GM12801 (cell line): Measurements from ENCODE around the gene C19orf38.

Source experiments
- TF ChIP-seq, protein P1 (sequence below): IDR thresholded peaks from one replicate; pipeline ENCODE4 v1.5.1; 2011; ENCODE audit warnings: control low read depth; ENCODE audit not compliant: insufficient read length; ENCODE audit errors: extremely low read depth

C19orf38 gene

DNA sequence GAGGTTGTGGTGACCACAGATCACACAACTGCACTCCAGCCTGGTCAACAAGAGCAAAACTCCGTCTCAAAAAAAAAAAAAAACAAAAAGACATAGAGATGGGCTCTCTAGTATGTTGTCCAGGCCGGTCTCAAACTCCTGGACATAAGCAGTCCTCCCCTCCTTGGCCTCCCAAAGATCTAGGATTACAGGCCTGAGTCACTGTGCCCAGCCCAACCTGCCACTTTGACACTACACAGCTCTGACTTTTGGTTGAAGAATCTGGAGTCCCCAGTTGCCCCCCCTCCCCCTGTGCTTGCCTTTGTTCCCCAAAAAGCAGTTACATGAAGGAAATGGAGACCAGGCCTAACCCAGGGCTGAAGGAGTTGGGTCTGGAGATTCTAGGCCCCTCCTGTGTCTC is 36.1 kb downstream of the C19orf38 start:
- TF ChIP-seq, protein P1, sequence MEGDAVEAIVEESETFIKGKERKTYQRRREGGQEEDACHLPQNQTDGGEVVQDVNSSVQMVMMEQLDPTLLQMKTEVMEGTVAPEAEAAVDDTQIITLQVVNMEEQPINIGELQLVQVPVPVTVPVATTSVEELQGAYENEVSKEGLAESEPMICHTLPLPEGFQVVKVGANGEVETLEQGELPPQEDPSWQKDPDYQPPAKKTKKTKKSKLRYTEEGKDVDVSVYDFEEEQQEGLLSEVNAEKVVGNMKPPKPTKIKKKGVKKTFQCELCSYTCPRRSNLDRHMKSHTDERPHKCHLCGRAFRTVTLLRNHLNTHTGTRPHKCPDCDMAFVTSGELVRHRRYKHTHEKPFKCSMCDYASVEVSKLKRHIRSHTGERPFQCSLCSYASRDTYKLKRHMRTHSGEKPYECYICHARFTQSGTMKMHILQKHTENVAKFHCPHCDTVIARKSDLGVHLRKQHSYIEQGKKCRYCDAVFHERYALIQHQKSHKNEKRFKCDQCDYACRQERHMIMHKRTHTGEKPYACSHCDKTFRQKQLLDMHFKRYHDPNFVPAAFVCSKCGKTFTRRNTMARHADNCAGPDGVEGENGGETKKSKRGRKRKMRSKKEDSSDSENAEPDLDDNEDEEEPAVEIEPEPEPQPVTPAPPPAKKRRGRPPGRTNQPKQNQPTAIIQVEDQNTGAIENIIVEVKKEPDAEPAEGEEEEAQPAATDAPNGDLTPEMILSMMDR: no peak

DNA sequence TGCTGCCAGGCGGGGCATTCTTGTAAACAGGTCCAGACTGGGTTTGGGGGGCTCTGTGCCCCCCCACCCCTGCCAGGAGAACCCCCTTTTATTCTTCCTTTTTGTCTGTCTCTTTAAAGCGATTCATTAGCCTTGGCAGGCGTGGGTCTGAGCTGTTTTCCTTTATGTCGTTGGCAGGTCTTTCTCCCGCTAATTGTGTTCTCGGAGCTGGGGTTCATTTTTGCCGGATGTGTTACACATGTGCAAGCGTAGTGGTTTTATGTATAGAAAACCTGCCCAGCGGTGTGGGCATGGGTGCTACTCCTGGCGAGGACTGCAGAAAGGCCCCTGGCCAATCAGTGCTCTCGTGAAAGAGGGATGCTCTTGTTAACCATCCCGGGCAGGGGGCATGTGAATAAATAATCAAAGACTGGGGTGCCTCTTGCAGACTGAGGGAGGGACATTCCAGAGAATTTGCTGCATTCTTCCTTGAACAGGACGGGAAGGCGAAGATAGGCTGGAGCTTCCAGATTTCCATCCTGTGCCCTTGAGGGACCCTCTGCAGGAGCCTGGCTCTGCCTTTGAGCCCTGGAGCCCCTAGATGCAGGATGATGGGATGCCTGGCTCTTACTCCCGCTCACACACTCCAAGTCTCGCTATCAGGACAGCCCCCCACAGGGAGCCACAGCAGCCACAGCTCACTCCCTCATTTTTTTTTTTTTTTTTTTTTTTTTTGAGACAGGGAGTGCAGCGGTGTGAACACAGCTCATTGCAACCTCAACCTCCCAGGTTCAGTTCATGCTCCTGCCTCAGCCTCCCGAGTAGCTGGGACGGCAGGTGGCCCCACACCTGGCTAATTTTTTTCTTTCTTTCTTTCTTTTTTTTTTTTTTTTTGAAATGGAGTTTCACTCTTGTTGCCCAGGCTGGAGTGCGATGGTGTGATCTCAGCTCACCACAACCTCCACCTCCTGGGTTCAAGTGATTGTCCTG is 37.3 kb downstream of the C19orf38 start:
- TF ChIP-seq, protein P1: no peak

DNA sequence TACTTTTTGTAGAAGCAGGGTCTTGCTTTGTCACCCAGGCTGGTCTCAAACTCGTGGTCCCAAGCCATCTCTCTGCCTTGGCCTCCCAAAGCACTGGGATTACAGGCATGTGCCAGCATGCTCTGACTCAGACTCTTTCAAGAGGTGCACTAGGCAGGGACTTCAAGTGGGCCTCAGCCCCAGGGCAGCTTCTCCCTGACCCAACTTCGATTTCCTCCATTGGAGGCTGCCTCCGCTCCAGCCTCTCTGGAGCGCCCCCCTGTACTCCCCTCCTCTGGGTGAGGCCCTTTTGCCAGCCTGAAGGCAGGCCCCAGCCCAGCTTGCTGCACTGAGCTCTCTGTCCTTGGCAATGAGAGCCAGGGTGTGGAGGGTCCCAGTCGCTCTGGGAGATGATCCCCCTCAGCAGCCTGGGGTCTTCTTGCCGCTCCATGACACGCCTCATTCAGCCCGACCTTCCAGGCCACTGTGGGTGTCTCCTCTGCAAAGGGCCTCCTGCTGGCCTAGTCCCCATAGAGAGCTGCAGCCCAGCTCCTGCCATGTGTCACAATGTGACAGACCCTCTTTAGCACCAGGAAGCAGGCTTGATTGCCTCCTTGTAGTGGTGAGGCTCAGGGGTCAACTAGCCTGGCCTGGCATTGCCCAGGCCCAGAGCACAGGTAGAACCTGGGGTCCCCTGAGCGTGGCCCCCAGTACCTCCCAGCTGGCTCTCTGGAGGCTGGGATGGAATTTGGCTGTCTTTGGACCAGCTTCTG is 39.6 kb downstream of the C19orf38 start:
- TF ChIP-seq, protein P1: no peak

DNA sequence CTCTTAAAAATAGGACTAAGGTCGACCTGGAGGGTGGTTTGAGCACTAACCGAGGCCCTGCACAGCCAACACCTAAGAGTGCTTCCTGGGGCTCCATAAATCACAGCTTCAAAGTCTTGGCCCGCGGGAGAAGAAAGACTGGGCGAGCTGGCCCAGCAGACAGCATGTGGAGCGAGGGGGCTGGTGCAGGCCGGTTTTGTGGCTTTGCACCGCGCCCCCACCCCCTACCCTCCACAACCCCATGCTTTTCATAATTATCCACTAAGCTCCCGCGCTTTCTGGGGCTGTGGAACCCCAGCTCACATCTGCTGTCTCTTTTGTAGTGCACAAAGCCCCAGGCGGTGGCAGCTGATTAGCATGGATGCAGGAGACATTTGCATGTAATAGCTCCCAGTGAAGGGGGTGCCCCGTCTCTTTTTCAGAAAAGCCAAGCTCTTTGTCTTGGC is 40.2 kb downstream of the C19orf38 start:
- TF ChIP-seq, protein P1: no peak

DNA sequence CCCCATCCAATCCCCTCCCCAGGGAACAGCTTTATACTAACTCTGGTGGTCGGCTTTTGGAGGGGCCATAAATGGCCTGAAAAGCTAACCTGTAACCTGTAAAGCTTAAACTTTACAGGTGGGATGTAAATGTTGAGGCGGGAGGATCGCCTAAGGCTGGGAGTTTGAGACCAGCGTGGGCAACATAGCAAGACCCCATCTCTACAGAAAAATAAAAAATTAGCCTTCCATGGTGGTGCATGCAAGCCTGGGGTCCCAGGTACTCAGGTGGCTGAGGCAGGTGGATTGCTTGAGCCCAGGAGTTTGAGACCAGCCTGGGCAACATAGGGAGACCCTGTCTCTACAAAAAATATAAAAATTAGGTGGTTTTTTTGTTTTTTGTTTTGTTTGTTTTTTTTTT is 41.7 kb downstream of the C19orf38 start:
- TF ChIP-seq, protein P1: no peak

DNA sequence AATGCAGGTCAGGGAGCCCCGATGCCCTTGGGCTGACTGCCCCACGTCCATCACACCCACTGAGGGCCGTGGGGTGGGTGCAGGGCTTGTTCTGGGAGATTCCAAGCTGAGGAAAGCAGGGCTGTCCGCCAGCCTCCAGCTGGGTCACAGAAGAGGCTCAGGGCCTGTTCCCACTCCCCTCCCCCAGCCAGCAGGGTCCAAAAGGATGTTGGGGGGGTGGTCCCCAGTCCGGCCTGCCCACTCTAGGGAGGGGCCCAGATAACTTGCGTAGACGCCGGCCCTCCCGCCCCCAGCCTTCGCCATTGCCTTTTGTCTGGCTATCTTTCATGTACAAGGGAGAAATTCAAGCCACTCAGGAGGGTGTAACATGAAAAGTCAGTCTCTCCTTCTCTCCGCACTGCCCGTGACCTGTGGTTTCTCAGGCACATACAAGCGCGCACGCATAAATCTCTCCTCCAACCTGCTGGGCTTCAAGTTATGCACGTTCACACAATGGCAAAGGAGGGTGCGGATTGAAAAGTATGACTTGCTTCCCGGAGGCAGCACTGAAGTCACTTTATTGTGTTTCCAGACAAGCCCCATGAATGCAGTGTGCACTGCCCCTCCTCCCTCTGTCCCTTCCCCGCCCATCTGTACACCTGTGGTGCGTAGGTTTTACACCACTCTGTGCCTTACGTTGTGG is 43.3 kb downstream of the C19orf38 start:
- TF ChIP-seq, protein P1: no peak

DNA sequence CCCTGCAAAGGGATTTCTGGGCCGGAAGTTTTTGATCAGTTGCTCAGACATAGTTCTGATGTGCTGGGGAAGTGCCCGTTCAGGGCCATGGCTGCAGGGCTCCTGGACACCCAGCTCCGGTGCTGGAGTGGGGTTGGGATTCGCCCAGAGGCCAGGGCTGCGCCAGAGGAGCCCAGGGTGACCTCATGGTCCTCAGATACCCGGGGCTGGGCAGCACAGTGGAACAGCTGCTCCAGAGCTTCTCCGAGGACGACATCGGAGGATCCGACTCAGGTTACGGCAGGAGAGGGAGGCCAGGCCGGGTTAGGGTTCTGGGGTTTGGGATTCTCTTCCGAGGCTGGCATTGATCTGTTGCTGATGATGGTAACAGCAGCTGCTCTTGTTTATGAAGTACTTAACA is 44.0 kb downstream of the C19orf38 start:
- TF ChIP-seq, protein P1: no peak
